Astrocyte (in vitro differentiated cells and primary cell): ENCODE results near the gene PIK3R2. TPM values are rescaled to one million over a fixed set of nuclear protein-coding genes. Genes with fewer than 3 reads are reported as not detected.

Source experiments
- DNase-seq: peaks from one replicate; pipeline ENCODE4 v3.0.0-alpha.2; 2010; ENCODE audit warnings: low read depth
- FAIRE-seq: peaks from 2 replicates; lab custom pipeline; 2011; peaks lifted over from hg19 to GRCh38; lab: Jason Lieb, UNC
- H2AFZ ChIP-seq: 2 replicates; pipeline ENCODE4 v1.6.0; 2012; ENCODE audit warnings: low read depth, low read length, inconsistent platforms
- H3K27ac ChIP-seq: 2 replicates; pipeline ENCODE4 v1.5.1; 2011; ENCODE audit warnings: low read depth, low read length, inconsistent platforms
- H3K27me3 ChIP-seq: 2 replicates; pipeline ENCODE4 v1.6.0; 2011; ENCODE audit warnings: low read length, inconsistent platforms; ENCODE audit not compliant: insufficient read depth
- H3K36me3 ChIP-seq: 2 replicates; pipeline ENCODE4 v1.5.1; 2011; ENCODE audit warnings: low read length, inconsistent platforms; ENCODE audit not compliant: insufficient read depth
- H3K4me1 ChIP-seq: 2 replicates; pipeline ENCODE4 v1.5.1; 2011; ENCODE audit warnings: low read length, inconsistent platforms; ENCODE audit not compliant: insufficient read depth
- H3K4me2 ChIP-seq: 2 replicates; pipeline ENCODE4 v1.6.0; 2012; ENCODE audit warnings: low read length, inconsistent platforms
- H3K4me3 ChIP-seq: 2 replicates; pipeline ENCODE4 v1.5.1; 2011; ENCODE audit warnings: low read depth, mild to moderate bottlenecking, low read length, inconsistent platforms; ENCODE audit not compliant: insufficient read depth
- H3K79me2 ChIP-seq: 2 replicates; pipeline ENCODE4 v1.6.0; 2012; ENCODE audit warnings: mild to moderate bottlenecking, low read length, inconsistent platforms; ENCODE audit not compliant: insufficient read depth
- H3K9ac ChIP-seq: 2 replicates; pipeline ENCODE4 v1.6.0; 2012; ENCODE audit warnings: mild to moderate bottlenecking, low read length, inconsistent platforms
- H3K9me3 ChIP-seq: 2 replicates; pipeline ENCODE4 v1.5.1; 2012; ENCODE audit warnings: low read depth, mild to moderate bottlenecking, low read length, inconsistent platforms; ENCODE audit not compliant: insufficient read depth
- H4K20me1 ChIP-seq: 2 replicates; pipeline ENCODE4 v1.6.0; 2012; ENCODE audit warnings: low read length, inconsistent platforms; ENCODE audit not compliant: insufficient read depth
- H3K27ac Mint-ChIP-seq: one replicate; pipeline ENCODE4 v1.8.0; 2021; ENCODE audit warnings: mild to moderate bottlenecking, mixed read lengths; ENCODE audit not compliant: unreplicated experiment
- H3K27me3 Mint-ChIP-seq: one replicate; pipeline ENCODE4 v1.8.0; 2021; ENCODE audit warnings: low read depth, mixed read lengths; ENCODE audit not compliant: unreplicated experiment
- H3K36me3 Mint-ChIP-seq: one replicate; pipeline ENCODE4 v1.8.0; 2021; ENCODE audit warnings: low read depth, mixed read lengths; ENCODE audit not compliant: unreplicated experiment
- H3K4me1 Mint-ChIP-seq: one replicate; pipeline ENCODE4 v1.8.0; 2021; ENCODE audit warnings: low read depth, mixed read lengths; ENCODE audit not compliant: unreplicated experiment
- H3K4me3 Mint-ChIP-seq: one replicate; pipeline ENCODE4 v1.8.0; 2021; ENCODE audit warnings: mild to moderate bottlenecking, moderate library complexity, mixed read lengths; ENCODE audit not compliant: unreplicated experiment
- H3K9me3 Mint-ChIP-seq: one replicate; pipeline ENCODE4 v1.8.0; 2021; ENCODE audit warnings: mild to moderate bottlenecking, mixed read lengths; ENCODE audit not compliant: unreplicated experiment
- CTCF ChIP-seq: IDR thresholded peaks from 2 replicates; pipeline ENCODE4 v1.5.1; 2011; ENCODE audit warnings: low read depth, mild to moderate bottlenecking, inconsistent platforms, low read length, moderate library complexity; ENCODE audit not compliant: insufficient read depth
- EZH2 ChIP-seq: IDR thresholded peaks from 2 replicates; pipeline ENCODE4 v1.6.1; 2012; ENCODE audit warnings: mild to moderate bottlenecking, low read length, inconsistent platforms; ENCODE audit not compliant: insufficient read depth
- total RNA-seq: library from RNA; stranded (reverse); gene quantifications from 2 replicates; pipeline ENCODE4 v1.2.1, GENCODE V29; 2021

PIK3R2 gene
- total RNA-seq, 1 donor from 2014 or later, result 58.4 TPM

- Histone ChIP-seq H4K20me1 (peaks cover 6% of the 10 kb centered on the region), H3K9ac (peak within 1 kb of the TSS; percentile 84), H3K27me3 (no peaks in the 10 kb centered on the region), H3K27ac (peak within 1 kb of the TSS; percentile 75), H2AFZ (peak within 1 kb of the TSS; percentile 64), H3K4me1 (peaks cover 9% of the 10 kb centered on the region), H3K4me2 (peak within 1 kb of the TSS; percentile 95), H3K4me3 (peak within 1 kb of the TSS; percentile 74), H3K79me2 (peaks cover 7% of the 10 kb centered on the region), H3K36me3 (no peaks in the 10 kb centered on the region), H3K9me3 (no peaks in the 10 kb centered on the region)
- peak; percentile 100 for DNase-seq
- H3K27ac Mint-ChIP-seq, result peak within 1 kb of the TSS; percentile 67
- H3K4me1 Mint-ChIP-seq, result peaks cover 3% of the 10 kb centered on the region
- no peaks in the 10 kb centered on the region for H3K27me3 Mint-ChIP-seq
- H3K36me3 Mint-ChIP-seq, result peaks cover 2% of the 10 kb centered on the region
- H3K4me3 Mint-ChIP-seq, result peak within 1 kb of the TSS; percentile 89
- H3K9me3 Mint-ChIP-seq, result no peaks in the 10 kb centered on the region
- peak; percentile 96 for FAIRE-seq
- peak; percentile 98 for TF ChIP-seq EZH2
- no peak for TF ChIP-seq CTCF
Measured at GRCh38 chr19:18192673-18193387, 39.9 kb downstream of the PIK3R2 start, which contains the start of gene MPV17L2. TSS of gene MPV17L2 (plus strand) at chr19:18193218. CDS start at chr19:18193282, 64 bp downstream.

- H3K27me3 Mint-ChIP-seq, result no peaks in the 10 kb centered on the region
- H3K36me3 Mint-ChIP-seq, result peaks cover 5% of the 10 kb centered on the region
- H3K4me3 Mint-ChIP-seq, result peak overlapping the region; percentile 89
- H3K9me3 Mint-ChIP-seq, result no peaks in the 10 kb centered on the region
- H3K27ac Mint-ChIP-seq, result peak overlapping the region; percentile 67
- peak overlapping the region; percentile 95 for H3K4me2 ChIP-seq
- peak overlapping the region; percentile 56 for H3K27ac ChIP-seq
- no peaks in the 10 kb centered on the region for H3K27me3 ChIP-seq
- FAIRE-seq, result no peak
- peaks cover 6% of the 10 kb centered on the region for H4K20me1 ChIP-seq
- peaks cover 3% of the 10 kb centered on the region for H3K4me1 Mint-ChIP-seq
- H3K9me3 ChIP-seq, result no peaks in the 10 kb centered on the region
- H3K79me2 ChIP-seq, result peaks cover 7% of the 10 kb centered on the region
- peaks cover 9% of the 10 kb centered on the region for H3K4me1 ChIP-seq
- DNase-seq, result no peak
- H3K4me3 ChIP-seq, result peak overlapping the region; percentile 74
- peak overlapping the region; percentile 84 for H3K9ac ChIP-seq
- no peaks in the 10 kb centered on the region for H3K36me3 ChIP-seq
- TF ChIP-seq EZH2 (no peak), CTCF (no peak)
- peak overlapping the region; percentile 64 for H2AFZ ChIP-seq
Measured at GRCh38 chr19:18193388-18194180, 40.6 kb downstream of the PIK3R2 start.
